ENCODE results near the gene GPHA2.

GPHA2 gene

GRCh38 chr11:64929625-64930024 is 6.1 kb downstream of the GPHA2 start:
- no peak for DNase-seq

GRCh38 chr11:64928957-64929356 is 6.7 kb downstream of the GPHA2 start:
- no peak for DNase-seq

- DNase-seq, result no peak
Measured at GRCh38 chr11:64926689-64927088, 9.0 kb downstream of the GPHA2 start.

GRCh38 chr11:64925536-64926436 is 9.9 kb downstream of the GPHA2 start:
- DNase-seq, result no peak

GRCh38 chr11:64924910-64925284 is 10.8 kb downstream of the GPHA2 start:
- DNase-seq, result no peak

GRCh38 chr11:64923944-64924909 is 11.5 kb downstream of the GPHA2 start, which contains the start of gene PPP2R5B:
TSS of gene PPP2R5B (plus strand) at chr11:64924689. CDS start at chr11:64925735, 1,046 bp downstream.
- DNase-seq, result peak; percentile 91 to 92

GRCh38 chr11:64923151-64923661 is 12.5 kb downstream of the GPHA2 start:
- no peak for DNase-seq

- DNase-seq, result no peak
Measured at GRCh38 chr11:64921384-64921783, 14.3 kb downstream of the GPHA2 start.

GRCh38 chr11:64920124-64920523 is 15.6 kb downstream of the GPHA2 start:
- no peak for DNase-seq

GRCh38 chr11:64919627-64920026 is 16.1 kb downstream of the GPHA2 start:
- DNase-seq, result no peak

- peak in 1 of 2 experiments; percentile 30 for DNase-seq
Measured at GRCh38 chr11:64918017-64918416, 17.7 kb downstream of the GPHA2 start.

GRCh38 chr11:64917663-64917995 is 18.1 kb downstream of the GPHA2 start:
- DNase-seq, result no peak

- DNase-seq, result peak; percentile 97 to 99
Measured at GRCh38 chr11:64916775-64917662, 18.7 kb downstream of the GPHA2 start, which contains the start of gene ATG2A. TSS of gene ATG2A (minus strand) at chr11:64917209. CDS start at chr11:64917135, 74 bp downstream.

- no peak for DNase-seq
Measured at GRCh38 chr11:64916040-64916774, 19.5 kb downstream of the GPHA2 start.

- no peak for DNase-seq
Measured at GRCh38 chr11:64915376-64915887, 20.3 kb downstream of the GPHA2 start.

- DNase-seq, result no peak
Measured at GRCh38 chr11:64914123-64914522, 21.6 kb downstream of the GPHA2 start.

- no peak for DNase-seq
Measured at GRCh38 chr11:64913171-64913727, 22.4 kb downstream of the GPHA2 start.

- no peak for DNase-seq
Measured at GRCh38 chr11:64911689-64912088, 24.0 kb downstream of the GPHA2 start.

GRCh38 chr11:64911142-64911541 is 24.6 kb downstream of the GPHA2 start:
- DNase-seq, result no peak

- DNase-seq, result no peak
Measured at GRCh38 chr11:64910451-64911093, 25.1 kb downstream of the GPHA2 start.
